GM12873 (cell line): ENCODE results near the gene ZNF789.

Source experiments
- TF ChIP-seq, protein P1 (sequence below): IDR thresholded peaks from 2 replicates; pipeline ENCODE4 v1.5.1; 2012; ENCODE audit warnings: low read depth, mild to moderate bottlenecking, moderate library complexity, low read length, control low read depth; ENCODE audit not compliant: insufficient read depth; ENCODE audit errors: missing control alignments

The ZNF789 gene

GRCh38 chr7:99460651-99461050, 12.0 kb upstream of the ZNF789 start:
- TF ChIP-seq, protein P1, sequence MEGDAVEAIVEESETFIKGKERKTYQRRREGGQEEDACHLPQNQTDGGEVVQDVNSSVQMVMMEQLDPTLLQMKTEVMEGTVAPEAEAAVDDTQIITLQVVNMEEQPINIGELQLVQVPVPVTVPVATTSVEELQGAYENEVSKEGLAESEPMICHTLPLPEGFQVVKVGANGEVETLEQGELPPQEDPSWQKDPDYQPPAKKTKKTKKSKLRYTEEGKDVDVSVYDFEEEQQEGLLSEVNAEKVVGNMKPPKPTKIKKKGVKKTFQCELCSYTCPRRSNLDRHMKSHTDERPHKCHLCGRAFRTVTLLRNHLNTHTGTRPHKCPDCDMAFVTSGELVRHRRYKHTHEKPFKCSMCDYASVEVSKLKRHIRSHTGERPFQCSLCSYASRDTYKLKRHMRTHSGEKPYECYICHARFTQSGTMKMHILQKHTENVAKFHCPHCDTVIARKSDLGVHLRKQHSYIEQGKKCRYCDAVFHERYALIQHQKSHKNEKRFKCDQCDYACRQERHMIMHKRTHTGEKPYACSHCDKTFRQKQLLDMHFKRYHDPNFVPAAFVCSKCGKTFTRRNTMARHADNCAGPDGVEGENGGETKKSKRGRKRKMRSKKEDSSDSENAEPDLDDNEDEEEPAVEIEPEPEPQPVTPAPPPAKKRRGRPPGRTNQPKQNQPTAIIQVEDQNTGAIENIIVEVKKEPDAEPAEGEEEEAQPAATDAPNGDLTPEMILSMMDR: no peak

DNA sequence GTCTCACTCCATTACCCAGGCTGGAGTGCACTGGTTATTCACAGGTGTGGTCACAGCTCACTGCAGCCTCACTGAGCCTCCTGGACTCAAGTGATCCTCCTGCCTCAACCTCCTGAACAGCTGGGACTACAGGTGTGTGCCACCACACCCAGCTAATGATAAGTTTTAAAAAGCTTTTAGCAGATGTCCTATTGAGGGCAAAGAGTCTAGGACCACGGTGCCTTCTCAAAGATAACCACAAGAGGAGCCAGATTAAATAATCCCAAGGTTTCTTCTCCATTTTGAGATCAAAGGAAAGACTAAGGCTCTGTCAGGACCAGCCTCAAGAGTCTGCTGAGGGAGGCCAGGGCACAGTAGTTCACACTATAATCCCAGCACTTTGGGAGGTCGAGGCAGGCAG, 11.5 kb upstream of the ZNF789 start:
- TF ChIP-seq, protein P1: no peak

GRCh38 chr7:99465421-99465768, 7.3 kb upstream of the ZNF789 start:
- TF ChIP-seq, protein P1: no peak

GRCh38 chr7:99468336-99468918, 4.3 kb upstream of the ZNF789 start:
- TF ChIP-seq, protein P1: no peak

DNA sequence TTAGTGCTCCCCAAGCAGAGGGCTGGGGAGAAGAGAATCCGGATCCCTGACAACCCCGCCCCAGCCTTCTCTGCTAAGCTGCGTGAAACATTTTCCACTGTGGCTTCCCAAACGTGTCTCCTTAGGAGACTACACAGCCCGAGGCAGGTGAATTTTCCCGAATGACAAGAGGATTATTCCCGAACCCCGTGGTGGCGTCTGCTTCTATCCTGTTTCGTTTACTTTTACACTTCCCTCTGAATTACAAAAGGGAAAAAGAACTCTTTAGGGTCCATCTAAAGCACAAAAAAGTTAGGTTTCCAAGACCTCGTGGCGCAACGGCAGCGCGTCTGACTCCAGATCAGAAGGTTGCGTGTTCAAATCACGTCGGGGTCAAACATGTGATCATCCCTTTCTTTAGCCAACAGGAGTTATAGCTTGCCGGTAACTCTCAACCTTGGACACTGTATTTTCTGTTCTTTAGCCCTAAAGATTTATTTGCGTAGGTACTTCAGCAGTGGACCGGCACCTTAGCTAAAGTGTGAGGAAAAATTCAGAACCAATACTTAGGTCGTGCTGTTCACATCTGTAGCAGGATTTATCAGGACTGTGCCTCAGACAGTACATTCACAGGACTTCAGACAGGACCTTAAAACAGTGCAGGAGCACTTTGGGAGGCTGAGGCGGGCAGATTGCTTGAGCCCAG, 3.2 kb upstream of the ZNF789 start:
- TF ChIP-seq, protein P1: no peak

- TF ChIP-seq, protein P1: no peak
Observed at GRCh38 chr7:99473315-99473596, 566 bp downstream of the ZNF789 start.

DNA sequence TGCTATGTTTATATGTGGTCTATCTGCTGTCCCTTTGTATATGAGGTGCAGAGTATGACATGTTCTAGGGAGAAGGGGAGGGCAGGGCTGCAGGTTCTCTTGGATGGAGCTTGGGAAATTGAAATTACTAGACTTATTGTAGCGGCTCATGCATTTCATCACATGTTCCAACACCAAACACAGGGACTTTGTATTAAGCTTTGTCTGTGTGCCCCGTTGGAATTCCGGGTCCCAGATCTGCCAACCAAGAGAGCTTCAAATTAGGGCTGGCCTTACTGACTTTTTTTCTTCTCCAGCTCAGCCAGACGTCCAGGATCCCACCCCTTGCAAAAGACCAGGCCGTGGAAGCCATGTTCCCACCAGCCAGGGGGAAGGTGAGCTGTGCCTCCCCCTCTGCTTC, 3.4 kb downstream of the ZNF789 start:
- TF ChIP-seq, protein P1: no peak
